Putamen (tissue), 1 donor: Measurements from ENCODE around the gene PPP1R1C.
A peak's percentile ranks its signal among the peaks of the same experiment; 100 is the strongest.

Experiments used
- DNase-seq: peaks from one replicate; pipeline ENCODE4 v3.0.0-alpha.2; 2016; ENCODE audit warnings: low spot score

Gene PPP1R1C

DNA sequence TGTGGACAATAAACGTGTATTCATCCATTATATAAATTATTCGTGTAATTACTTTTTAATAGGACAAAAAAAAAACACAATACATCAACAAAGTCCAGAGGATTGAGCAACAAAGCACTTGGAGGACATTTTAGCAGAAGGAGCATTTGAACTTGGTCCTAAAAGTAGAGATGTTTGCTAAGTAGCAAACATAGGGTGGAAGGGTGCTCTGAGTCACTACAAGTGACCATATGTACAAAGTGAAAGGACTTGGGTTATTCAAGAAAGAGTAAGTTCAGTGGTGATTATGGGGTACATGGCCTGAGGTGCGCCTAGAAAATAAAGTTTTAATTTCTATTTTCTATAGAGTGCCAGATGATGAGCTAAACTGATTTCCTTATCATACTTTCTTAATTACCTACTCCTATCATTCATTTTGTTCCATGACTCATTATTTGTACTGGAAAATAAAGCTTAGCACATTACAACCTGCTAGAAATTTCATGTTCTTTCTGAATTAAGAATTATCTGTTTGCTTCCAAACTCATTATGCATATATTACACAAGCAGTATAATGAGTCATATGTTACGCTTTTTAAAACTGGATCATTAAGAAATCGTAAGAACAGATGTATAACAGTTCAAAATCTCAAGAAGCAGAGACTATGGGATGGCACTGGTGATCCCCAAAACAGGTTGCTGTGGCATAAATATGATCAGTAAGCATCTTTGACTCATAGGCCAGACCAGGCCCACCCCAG is 13.1 kb upstream of the PPP1R1C start:
- DNase-seq, result no peak

DNA sequence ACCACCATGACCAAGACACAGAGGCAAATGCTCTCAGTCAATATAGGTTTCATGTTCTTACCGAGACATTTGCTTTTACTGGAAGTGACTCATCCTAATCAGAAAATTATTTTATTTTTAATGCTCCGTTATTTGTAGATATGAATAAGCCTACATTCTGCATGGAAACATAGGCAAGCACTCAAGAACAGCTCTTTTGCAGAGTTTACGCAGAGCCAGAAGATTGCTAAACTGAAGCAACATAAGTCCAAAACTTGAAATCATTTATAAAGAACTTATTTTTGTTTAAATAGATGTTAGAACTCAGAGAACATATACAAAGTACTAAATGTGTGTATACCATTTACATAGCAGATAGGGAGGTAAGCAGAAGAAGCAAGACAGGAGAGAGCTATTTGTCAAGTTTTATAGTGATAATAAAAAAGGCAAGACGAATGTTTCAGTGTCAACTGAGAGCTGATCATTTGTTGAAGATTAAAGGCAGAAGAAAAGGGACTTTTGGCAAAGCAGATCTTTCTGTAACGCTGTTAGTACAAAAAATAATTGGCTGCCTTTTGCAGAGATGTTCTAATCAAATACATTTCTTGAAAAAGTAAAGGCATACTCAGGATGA is 12.4 kb upstream of the PPP1R1C start:
- DNase-seq, result no peak

DNA sequence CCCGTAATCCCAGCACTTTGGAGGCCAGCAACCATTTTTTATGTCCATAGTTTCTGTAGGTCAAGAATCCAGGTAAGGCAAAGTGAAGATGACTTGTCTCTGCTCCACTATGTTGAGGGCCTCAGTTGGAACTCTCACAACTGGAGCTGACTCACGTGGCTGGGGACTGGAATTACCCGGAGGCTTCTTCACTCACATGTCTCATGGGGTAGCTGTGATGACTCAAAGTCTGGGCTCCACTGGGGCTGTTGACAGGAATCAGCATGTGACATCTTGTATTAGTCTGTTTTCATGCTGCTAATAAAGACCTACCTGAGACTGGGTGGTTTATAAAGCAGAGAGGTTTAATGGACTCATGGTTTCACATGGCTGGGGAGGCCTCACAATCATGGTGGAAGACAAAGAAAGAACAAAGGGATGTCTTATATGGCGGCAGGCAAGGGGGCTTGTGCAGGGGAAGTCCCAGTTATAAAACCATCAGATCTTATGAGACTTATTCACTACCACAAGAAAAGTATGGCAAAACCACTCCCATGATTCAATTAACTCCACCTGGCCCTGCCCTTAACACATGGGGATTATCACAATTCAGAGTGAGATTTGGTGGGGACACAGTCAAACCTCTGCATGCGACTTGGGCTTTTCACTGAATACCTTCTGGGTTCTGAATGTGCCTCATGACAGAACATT is 7.8 kb upstream of the PPP1R1C start:
- DNase-seq, result no peak

DNA sequence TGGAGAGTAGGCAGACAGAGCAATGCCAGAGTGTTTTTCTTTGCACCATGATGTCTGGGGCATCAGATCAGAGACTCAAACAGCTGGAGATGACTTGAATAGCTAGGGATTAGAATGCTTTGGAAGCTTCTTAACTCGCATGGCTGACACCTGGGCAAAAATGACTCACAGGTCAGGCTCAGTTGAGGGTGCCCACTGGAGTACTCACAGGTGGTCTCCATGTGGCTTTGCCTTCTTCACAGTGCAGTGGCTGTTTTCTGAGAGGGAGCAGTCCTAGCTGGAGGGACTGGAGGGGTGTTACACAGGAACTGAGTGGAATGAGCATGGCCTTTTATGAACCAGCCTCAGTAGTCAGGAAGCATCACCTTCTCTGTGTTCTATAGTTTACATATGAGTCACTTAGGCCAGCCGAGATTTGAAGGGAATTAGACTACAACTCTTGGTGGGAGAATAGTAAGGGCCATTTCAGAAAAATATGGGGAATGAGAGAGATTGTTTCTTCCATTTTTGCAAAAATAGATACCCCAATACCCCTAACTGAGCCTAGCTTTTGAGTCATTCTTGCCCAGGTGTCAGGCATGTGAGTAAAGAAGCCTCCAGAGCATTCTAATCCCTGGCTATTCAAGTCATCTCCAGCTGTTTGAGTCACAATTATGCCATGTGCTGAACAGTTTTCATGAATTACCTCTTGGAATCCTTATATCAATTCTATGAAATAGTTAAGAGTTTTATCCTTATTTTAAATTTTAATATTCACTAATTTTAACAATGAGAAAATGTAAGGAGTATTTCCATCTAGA is 7.1 kb upstream of the PPP1R1C start:
- DNase-seq, result no peak

DNA sequence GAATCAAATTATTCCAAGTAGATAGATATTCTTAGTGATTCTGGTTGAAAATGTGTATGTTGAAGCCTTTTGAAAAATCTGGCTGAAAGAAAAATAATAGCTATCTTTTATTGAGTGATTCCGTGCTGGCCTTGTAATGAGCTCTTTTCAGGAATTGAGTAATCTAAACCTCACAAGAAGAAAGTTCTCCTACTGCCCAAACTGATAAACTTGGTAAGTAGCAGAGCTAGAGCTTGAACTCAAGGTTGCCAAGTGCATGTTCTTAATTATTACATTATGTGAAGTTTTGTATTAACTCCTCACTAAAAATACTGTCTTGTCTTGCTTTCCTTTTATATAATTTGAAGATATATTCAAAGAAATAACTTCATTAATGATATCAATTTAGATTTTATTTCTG is 1.6 kb upstream of the PPP1R1C start:
- no peak for DNase-seq

DNA sequence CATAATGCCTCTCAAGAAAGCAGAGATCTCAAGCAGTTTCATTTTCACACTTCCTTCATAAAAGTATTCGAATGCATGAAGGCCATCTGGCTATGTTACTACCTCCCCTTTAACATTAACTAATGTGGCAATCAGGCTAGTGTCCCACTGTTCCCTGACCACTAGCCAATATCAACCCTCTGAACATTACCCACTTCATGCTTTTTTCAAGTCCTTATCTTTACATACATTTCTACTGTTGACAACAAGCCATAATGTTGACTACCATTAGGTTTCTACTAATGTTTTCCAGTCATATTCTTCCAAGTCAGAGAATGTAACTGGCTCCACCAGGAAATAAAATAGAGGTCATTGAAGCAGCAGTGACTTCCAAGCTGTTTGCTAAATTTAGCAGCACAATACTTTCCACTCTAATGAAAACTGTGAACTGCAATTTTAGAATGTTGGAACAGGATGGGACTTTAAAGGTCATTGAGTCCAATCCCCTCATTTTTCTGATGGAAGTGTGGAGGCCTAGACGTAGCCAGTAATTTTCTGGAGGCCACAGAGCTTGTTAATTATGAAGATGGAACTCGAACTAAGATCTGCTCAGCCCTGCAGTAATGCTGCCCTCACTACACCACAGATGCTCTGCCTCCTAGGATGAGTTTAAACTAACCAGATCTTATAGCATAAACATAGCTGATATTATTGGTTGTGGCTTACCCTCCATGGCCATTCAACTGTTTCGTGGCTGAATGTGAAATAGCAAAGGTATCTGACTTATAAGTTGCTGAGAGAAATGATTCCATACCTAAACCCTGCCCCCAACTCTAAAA is 630 bp upstream of the PPP1R1C start:
- no peak for DNase-seq

DNA sequence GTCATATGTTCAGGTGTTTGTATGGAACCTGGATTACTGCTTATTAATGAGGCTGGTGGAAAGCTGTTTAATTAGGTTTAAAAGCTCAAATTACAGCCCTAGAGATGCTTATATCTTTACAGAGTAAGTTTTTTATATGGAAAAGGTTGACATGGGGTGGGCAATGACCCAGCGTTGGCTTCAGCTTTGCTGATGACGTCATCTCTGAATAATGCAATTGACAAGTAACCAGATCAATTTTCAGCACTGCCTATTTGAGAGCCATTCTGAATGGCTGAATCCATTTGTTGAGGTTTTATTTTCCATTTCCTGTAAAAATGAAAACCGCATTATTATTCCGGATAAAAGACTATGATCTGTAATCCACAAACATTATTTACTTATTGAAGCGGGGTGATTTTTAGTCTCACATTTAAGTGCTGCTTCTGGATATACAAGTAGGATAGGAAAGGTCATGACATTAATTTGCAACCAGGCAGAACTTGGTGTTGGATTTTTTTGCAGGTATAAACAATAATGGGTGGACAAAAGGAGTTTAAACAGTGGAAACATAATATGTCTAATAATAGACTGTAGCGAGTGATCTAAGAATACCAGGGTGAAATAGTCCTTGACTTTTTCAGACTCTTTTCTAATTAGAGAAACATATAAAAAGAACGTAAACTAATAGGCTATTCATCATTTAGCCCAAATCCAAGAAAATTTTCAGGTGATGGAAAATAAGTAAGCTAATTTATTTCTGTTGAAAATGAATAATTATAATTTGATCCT is 2.7 kb downstream of the PPP1R1C start:
- DNase-seq, result no peak

DNA sequence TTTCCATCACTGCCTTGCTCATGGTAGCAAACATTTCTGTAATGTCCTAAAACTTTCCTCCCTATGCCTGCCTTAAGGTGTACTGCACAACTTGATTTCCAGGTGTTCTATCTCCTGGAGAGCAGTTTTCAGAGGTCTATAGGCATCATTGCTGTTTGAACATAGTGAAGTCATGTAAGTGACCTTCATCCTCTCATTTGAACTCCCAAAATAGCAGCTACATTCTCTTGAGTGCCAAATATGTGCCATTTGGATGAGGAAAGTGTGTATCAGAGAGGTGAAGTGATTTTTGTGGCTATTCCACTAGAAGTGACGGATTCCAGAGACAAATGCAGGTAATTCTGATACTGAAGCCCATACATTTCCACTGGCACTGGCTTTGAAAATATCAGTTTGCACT is 3.4 kb downstream of the PPP1R1C start:
- DNase-seq, result no peak

DNA sequence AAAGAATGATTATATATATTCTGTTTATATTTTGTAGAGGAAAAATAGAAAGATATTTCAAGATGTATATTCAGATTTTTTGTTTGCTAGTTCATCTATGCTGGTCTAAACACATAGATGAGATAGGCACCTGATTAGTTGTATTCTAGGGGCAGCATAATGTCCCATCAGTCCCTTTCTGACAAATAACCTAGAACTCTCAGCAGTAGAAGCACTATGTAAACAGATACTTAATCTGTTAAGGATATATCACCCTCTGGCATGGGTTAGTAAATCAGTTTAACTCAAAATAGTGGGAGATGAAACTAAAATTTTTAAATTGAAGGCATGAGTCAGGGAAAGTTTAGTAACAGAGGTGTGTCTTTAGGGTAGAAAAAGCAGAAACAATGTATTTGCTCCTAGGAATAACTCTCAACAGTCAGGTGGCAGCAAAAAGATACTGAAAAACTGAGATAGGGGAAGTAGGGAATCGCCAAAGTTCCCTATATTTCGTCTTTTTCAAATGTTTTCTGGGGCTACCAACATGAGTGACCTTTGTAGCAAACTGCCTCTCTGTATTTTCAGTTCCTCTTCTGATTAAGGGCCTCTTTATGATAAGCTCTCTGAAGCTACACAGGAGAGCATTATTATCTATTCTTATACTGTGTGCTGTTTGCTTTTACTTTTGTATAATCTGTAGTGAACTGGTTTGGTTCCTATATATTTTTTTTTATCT is 5.7 kb downstream of the PPP1R1C start:
- DNase-seq, result peak; percentile 13

DNA sequence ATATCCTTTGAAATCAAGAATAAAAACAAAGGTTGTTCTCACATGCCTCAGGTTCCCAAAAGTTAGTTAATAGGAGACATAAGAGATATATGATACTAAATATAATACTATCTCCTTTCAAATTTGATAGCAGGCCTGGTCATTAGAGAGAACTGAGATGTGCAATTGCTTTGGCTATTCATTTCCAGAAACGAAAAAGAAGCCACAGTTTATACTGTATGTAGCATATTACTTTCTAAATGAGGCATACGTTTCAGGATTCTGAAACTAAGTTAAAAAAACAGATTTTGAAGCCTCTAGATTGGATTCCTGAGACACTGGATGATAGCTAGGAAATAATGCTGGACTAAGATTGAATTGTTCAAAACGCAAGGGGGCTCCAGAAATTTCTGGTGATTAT is 7.1 kb downstream of the PPP1R1C start:
- DNase-seq, result no peak

DNA sequence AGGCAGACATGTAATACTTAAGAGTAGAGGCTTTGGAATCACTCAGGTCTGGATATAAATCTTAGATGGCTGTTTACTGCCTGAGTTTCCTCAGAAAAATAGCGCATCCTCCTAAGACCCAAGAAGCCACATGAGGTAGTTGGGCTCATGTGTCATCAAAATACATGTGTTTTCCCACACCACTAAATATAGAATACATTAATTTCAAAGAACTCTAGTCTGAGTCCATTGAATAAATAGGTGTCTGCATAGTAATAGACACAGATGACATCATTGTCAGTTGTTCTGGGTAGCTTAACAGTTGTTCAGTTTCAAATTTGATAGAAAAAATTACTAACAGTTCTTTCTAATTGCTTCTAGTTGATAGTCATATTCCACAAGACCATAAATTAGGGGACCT is 9.6 kb downstream of the PPP1R1C start:
- DNase-seq, result no peak

DNA sequence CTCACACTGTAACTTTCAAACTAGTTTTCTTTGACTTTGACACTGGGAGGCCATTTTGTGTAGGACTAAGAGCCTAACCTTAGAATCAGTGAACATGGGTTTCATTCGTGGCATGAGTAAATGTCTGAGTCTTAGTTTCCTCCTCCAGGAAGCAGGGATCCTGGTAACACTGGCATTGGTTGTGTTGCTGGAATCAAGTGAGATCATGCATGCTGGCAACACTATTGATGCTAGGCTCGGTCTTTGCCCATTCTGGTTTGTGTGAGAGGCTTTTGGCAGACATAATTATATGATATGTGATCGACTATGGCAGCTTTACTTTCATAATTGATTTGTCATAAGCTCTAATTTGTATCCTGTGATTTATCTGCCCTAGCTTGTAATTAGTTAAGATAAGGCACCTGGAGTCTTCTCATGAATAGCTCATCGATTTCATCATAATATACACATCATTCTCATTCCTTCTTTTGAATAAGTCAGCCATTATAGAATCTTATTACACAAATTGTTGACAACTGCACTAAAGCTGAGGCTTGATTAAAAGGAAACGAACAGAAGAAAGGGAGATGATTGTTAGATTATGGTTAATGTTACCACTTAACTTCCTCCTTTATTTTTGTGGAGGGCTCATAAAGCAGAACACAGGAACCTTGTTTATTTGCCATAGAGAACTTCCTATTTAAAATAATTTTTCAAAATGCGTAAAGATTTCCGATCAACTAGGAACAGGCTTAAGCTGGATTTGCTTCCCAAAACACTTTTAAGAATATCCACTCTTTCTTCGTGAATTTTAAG is 12.6 kb downstream of the PPP1R1C start:
- no peak for DNase-seq

DNA sequence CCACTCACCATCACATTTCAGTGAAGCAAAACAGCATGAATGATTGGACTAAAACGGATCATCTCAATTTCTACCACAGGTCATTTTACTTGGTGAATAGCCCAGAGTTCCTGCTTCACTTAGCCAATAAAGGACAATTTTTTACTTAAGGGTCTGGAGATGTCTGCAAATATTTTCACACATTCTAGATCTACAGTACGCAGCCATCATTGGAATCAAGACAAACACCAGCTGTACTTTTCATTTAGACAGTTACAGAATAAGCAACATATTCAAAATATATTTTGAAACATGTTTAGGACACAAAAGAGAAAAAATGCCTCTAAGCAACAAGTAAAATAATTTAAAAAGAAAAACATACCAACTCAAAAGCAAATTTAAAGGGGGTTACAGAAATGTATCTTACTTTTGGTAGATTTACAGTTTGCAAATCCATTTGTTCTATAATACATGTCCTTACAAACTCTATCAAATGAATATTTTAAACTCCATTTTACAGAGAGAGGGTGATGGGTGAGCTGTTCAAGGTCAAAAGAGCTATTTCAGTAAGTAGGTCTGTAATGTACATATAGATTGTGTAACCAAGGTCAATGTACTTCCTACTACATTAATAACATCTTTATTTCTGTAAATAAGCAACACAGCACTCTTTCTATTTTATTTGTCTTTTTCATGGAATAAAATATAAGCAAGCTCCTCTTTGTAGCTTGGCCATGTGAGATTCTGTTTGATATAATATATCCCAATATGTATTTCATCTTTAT is 13.4 kb downstream of the PPP1R1C start:
- DNase-seq, result no peak

DNA sequence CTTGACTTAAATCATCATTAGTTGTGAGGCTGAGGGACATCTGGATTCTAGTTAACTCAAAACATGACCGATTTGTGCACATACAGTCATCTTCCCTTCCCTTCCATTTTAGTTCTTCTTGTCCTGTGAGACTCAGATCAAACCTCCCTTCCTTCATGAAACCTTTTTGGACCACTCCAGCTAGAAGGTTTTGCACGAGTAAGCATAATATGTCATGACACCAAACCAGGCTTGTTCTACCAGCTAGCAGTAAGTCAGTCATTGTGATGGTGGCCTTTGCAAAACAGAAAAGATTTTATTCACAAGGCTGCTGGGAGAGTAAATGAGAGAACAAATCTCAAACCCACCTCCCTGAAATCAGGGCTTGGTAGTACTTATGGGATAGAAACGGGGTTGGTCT is 14.3 kb downstream of the PPP1R1C start:
- DNase-seq, result no peak

DNA sequence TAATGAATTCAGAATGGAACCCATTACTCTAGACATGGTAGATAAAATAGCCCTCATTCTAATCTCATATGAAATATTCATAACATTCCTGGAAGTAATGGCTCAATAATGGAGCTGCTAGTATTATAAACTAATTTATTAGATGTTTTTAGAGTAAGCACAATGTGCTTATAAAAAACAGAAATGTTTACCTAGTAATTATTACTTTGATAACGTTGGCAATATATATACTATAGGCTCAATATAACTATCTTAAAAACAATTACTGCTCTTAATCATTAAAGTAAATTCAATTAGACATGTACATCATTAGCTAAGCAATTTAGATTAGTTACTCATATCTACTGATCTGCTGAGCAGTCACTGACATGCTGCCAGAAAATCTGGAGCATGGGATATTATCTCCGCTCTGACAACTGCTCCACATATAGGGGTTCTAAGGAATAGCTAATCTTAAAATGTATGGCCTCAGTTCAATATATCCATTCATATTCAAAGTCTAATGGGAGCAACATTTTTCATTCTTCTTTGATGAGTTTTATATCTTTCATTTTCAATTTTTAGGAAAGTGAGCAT is 19.4 kb downstream of the PPP1R1C start:
- no peak for DNase-seq

DNA sequence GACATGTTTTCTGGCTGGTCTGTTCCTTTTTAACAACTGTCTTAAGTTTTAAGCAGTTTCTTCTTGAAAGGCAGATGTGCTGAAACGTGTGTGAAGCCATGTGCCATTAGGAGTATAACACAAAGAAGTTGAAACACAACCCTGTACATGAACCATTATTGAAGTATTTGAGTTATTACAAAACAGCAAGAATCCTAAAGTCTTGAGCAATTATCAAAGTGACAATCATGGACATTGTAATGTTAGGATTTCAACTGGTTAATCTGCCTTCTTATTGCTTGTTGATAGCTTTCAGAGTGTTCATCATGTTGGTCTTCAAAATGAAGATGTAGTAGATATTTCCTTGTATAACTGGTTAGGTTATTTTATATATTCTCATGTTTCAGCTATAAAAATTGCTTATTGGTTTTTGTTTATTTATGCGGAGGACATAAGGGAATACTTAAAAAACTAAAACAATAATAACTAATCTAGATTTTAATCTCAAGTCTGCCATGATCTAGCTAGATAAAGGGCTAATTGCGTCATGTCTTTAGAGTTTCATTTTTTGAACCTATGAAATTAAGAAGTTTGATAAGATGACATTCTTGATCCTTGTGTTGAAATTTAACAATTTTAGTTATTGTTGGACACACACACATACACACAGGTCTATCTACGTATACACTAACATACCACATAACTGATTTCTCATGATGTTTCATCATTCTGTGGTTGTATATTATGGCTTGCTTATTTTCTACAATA is 21.1 kb downstream of the PPP1R1C start:
- no peak for DNase-seq

DNA sequence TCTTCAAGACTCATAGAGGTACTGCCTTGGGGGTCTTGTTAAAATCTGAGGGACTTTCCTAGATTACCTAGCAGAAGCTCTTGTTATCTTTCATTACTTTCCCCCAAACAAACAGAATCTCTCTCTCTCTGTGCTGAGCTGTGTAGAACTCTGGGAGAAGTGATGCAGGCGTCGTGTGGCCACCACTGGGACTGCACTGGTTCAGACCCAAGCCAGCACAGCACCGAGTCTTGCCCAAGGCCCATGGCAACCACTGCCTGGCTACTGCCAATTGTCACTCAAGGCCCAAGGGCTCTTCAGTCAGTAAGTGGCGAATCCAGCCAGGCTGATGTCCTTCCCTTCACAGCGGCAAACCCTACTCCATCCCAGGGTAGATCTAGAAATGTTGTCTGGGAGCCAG is 28.6 kb downstream of the PPP1R1C start:
- no peak for DNase-seq
